Activated T-cell treated with anti-CD3 and anti-CD28 coated beads, Interleukin-2, amount 50 U/mL, for 1 hour (primary cell): Measurements from ENCODE around the gene HSPBAP1.
"Not testable (repeated sequence)": the region's sequence is repeated elsewhere in the genome, so short reads cannot be mapped to it uniquely, and the experiment has no call there.

Source experiments
- DNase-seq: peaks from one replicate; pipeline ENCODE4 v3.0.0-alpha.2; 2020

The HSPBAP1 gene

GRCh38 chr3:122784436-122784835, 9.2 kb downstream of the HSPBAP1 start:
- no peak for DNase-seq

DNA sequence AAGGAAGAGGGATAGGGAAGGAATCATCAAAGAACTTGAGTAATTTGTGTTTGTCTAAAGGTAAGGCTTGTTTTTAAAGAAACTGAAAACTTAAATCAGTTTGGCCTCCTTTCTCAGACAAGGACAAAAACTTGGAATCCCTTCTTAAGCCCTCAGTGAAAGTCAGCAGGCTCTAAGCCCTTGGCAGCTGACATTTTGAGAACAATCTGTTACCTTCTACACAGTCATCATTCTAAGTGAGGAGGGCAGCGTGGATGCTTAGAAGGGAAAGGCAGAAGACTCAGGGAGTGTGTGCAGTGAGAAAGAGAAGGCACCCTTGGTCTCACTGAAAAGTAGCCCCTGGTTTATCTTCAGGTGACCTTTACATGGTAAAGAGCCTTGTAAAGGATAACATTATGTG, 10.8 kb downstream of the HSPBAP1 start:
- no peak for DNase-seq

DNA sequence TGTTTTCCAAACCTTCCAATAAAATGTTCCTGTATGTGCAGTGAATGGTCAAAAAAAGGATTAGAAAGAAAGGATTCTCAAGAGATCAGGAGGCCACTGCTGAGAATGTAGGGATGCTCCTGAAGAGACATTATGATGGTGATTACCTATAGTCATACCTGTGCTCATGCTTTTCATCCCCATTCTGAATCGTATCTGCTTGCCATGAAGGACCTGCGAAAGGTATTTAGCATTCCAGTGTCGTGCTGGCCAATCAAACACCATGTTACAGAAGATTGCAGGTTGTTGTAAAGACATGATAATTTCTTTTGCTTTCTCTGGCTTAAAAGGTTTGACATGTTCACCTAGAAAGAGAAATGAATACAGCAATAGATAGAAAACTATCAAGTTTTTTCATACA, 16.1 kb downstream of the HSPBAP1 start:
- DNase-seq = no peak

DNA sequence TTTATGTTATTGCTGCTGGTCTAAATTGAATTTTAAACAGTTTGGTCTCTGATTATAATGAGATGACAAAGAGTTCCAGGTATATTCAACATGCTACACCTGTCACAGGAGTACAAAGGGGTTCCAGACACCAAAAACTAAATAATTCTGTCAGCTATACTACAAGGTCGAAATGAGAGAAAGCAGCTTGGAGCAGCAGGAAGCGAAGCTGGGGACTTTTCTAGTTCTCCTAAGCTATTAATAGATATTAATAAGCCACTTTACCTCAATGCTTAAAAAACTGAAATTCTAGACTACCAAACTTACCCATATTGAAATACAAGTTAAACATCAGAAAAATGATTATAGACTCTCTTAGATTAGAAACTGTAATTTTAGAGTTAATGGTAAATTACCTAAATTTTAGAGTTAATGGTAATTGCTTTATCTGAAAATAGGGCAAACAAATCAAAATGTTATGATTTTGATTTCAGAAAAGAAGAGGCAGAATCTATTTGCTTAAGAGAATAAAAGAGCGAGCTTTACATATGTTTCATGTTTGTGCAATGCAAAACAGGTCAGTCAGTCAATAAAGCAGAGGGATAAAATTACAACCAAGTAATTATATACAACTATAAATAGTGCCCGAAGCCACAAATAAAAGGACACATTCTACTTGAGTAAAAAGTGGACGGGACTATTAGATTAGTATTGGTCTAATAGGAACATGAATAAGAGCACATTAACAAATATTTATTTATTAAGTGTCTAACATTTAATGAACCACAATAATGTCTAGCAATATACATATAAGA, 16.8 kb downstream of the HSPBAP1 start:
- DNase-seq = no peak

- no peak for DNase-seq
These were observed 19.1 kb downstream of the HSPBAP1 start for GRCh38 chr3:122774564-122774963.

GRCh38 chr3:122773944-122774509, 19.6 kb downstream of the HSPBAP1 start:
- no peak for DNase-seq

DNA sequence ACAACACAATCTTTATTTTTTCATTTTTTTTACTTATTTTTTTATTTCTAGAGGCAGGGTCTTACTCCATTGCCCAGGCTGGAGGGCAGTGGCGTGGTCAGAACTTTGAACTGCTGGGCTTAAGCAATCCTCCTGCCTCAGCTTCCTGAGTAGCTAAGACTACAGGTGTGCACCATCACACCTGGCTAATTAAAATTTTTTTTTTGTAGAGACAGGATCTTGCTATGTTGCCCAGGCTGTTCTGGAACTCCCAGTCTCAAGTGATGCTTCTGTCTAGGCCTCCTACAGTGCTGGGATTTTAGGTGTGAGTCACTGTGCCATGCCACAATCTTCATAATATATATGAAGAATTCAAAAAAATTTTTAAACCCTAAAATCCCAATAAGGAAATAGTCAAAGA, 20.8 kb downstream of the HSPBAP1 start:
- DNase-seq = no peak

DNA sequence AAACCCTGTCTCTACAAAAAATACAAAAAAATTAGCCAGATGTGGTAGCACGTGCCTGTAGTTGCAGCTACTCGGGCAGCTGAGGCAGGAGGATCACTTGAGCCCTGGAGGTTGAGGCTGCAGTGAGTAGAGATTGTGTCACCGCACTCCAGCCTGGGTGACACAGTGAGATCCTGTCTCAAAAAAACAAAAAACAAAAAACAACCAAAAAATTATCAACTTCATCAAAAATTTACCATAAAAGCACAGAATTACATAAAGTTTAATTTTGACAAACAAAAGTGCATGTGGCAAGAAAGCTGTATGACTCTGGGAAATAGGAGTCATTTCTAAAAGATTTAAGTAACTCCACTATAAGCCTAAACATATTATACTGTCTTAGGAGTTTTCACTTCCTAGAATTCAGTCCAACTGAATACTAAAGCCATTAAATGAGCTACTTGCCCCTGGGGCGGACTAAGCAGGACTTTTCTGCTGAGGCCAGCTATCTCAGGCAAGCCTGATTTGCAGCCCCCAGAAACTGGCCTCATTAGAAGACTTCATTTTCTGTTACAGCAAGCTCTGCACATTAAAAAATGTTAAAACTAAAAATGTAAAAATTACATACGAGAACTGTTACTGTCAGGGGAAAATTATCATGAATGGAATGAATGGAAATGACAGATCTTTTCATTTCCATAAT, 23.0 kb downstream of the HSPBAP1 start:
- no peak for DNase-seq

GRCh38 chr3:122767540-122768372, 25.9 kb downstream of the HSPBAP1 start:
- DNase-seq = no peak

- DNase-seq = no peak
These were observed 27.2 kb downstream of the HSPBAP1 start for GRCh38 chr3:122766430-122766829.

GRCh38 chr3:122760453-122761271, 33.0 kb downstream of the HSPBAP1 start:
- no peak for DNase-seq

DNA sequence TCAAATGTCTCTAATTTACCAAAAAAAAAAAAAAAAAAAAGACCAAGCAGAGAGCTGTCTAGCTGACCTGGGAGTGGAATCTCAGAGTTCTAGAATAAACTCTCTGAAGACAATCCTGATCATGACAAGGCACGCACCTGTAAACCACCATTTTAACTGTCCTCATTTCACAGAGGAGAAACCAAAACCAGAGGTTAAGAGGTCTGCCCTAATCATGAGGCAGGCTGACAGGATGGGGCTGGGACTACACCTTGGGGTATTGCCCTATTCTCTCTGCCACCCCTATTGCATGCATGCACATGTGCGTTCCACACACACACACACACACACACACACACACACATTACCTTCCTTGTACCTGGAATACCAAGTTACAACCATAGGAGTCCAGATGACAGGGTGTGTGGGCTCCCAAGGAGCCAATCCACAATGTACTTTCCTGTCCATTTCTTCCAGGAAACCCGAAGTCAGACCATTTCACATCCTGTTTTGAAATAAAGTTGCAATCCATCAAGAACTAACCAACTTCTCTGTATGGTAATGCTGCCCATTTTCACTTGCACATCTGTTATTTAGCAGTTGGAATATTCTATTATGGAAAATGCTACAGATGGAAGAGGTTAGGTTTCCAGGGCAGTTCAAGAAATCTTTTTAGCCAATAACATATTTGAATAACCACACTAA, 34.6 kb downstream of the HSPBAP1 start:
- no peak for DNase-seq

DNA sequence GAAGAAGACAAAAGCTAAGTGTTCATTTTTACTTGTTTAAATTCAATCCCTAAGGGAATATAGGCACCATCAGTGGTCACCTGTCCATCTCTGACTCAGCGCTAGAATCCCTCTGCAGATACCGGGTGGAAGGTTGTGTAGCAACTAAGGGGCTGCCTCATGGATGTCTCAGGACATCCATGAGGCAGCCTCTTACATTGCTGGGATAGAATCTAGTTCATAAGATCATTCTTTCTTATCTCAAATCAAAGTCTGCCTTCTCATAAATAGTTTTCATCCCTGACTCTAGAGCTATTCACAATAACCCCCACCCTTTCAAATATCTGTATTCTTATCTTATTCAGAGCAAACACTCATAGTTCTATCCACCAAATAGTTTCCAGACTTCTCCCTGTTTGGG, 38.1 kb downstream of the HSPBAP1 start:
- DNase-seq = no peak

DNA sequence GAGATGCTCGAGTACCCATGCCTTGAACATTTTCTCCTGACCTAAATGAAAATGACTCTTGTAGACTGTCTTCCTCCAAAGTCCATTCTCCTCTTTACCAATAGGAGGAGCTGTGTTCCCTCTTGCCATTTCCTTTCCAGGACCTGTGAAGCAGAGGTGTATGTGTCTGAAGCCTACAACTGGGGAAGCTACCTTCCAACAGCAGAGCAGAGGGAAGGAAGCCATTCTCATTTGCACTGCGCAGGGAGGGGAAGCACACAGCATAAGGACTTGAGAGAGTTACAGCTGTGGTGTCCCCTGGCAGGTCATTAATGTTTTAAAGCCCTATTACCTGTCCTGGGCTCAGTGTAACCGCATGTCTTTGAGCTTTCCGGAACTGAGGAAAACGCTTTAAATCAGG, 38.7 kb downstream of the HSPBAP1 start:
- DNase-seq = no peak

- no peak for DNase-seq
These were observed 45.3 kb downstream of the HSPBAP1 start for GRCh38 chr3:122748347-122748746.

DNA sequence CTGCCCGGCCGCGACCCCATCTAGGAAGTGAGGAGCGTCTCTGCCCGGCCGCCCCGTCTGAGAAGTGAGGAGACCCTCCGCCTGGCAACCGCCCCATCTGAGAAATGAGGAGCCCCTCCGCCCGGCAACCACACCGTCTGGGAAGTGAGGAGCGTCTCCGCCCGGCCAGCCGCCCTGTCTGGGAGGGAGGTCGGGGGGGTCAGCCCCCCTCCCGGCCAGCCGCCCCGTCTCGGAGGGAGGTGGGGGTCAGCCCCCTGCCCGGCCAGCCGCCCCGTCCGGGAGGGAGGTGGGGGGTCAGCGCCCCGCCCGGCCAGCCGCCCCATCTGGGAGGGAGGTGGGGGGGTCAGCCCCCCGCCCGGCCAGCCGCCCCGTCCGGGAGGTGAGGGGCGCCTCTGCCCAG, 46.3 kb downstream of the HSPBAP1 start:
- not testable (repeated sequence) for DNase-seq

GRCh38 chr3:122745369-122746021, 48.1 kb downstream of the HSPBAP1 start:
- DNase-seq = no peak

GRCh38 chr3:122743581-122744120, 50.0 kb downstream of the HSPBAP1 start:
- DNase-seq = no peak

GRCh38 chr3:122742234-122742633, 51.4 kb downstream of the HSPBAP1 start:
- DNase-seq = no peak

GRCh38 chr3:122739172-122739571, 54.5 kb downstream of the HSPBAP1 start:
- DNase-seq = no peak
